Measurements from ENCODE around the gene CYB5RL.

CYB5RL gene

DNA sequence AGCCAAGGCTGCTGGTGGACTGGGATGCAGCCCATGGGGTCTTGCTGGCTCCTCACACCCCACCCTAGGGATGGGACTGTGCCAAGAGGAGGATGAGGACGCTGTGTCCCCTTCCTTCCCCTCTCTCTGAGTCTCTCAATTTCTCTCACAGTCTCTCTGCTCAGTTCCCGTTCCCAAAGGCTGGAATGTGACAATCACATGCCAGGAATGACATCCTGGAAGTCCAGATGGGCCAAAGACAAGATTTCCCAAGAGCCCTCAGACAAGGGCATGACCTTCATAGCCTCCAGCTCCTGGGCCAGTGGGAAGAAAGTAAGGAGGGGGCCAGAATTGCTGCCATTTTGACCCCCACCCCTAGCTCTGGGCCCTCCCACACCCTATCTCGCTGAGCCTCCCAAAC is 39.5 kb downstream of the CYB5RL start:
- FAIRE-seq (no peak), DNase-seq (ENCODE audit: insufficient read length, low spot score) (no peak)
- TF ChIP-seq, protein P1, sequence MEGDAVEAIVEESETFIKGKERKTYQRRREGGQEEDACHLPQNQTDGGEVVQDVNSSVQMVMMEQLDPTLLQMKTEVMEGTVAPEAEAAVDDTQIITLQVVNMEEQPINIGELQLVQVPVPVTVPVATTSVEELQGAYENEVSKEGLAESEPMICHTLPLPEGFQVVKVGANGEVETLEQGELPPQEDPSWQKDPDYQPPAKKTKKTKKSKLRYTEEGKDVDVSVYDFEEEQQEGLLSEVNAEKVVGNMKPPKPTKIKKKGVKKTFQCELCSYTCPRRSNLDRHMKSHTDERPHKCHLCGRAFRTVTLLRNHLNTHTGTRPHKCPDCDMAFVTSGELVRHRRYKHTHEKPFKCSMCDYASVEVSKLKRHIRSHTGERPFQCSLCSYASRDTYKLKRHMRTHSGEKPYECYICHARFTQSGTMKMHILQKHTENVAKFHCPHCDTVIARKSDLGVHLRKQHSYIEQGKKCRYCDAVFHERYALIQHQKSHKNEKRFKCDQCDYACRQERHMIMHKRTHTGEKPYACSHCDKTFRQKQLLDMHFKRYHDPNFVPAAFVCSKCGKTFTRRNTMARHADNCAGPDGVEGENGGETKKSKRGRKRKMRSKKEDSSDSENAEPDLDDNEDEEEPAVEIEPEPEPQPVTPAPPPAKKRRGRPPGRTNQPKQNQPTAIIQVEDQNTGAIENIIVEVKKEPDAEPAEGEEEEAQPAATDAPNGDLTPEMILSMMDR (IDR thresholded peaks at IDR 0.05; ENCODE audit: insufficient read depth, missing control alignments) = no peak

DNA sequence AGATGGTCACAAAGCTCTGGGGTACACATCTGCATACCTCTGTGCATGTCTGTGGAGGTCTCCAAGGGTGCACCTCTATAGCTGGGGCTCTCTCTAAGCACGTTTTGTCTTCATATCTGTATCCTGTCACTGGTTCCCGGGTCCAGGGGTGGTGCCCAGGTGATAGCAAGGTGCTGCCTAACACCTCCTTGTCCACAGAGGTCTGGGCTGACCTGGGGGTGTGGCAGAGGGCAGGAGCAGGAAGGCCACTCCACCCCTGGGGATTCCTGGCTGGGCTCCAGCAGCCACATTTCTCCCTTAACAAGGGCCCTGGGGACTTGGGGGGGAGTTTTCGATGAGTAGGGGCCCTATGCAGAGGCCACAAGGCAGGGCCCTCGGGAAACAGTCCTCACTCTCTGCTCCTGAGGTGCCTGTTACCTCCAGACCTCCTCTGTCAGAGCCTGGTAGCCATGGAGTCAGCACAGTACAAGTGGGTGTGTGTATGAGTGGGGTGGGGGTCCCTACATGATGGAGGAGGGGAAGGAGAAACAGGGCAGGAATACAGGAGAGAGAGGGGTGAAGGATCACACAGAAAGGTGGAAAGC is 40.0 kb downstream of the CYB5RL start:
- FAIRE-seq (no peak), DNase-seq (ENCODE audit: insufficient read length, low spot score) (no peak)
- TF ChIP-seq, protein P1 (IDR thresholded peaks at IDR 0.05; ENCODE audit: insufficient read depth, missing control alignments) = no peak

DNA sequence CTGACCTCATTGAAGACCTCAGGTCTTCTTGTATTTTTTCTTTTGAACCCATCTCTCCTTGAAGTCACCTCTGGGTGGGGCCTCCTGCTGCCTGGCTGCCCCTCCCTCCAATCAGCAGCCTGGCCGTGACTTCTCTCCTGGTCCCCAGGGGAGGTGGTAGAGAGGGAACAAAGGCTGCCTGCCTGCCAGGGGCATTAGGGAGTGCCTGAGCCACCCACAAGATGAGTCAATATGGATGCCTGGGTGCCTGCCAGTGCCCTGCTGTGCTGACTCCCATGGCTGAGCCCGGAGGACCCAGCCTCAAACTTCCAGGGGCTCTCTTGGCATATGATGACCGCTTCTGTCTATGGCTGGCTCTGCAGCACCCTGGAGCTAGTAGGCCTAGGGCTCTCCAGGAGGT is 41.8 kb downstream of the CYB5RL start:
- FAIRE-seq = no peak

DNA sequence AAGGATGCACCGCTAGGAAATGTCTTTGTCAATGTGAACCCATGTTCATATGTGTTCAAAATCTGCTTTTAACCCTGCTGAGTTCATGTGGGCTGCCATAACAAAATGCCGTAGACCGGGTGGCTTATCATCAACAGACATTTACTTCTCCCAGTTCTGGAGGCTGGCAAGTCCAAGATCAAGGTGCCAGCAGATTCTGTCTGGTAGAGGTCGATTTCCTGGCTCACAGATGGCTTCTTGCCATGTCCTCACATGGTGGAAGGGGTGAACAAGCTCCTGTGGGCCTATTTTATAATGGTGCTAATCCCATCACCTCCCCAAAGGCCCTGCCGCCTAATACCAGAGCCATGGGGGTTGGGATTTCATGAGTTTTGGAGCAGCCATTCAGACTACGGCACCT is 42.4 kb downstream of the CYB5RL start:
- TF ChIP-seq, protein P1 (IDR thresholded peaks at IDR 0.05; ENCODE audit: insufficient read depth, missing control alignments) = no peak
- DNase-seq (ENCODE audit: insufficient read length, low spot score) = no peak
- no peak for FAIRE-seq

More for the DNA sequence above, 41.8 kb downstream of the CYB5RL start:
- no peak for DNase-seq (ENCODE audit: insufficient read length, low spot score)
- TF ChIP-seq, protein P1 (IDR thresholded peaks at IDR 0.05; ENCODE audit: insufficient read depth, missing control alignments) = no peak

DNA sequence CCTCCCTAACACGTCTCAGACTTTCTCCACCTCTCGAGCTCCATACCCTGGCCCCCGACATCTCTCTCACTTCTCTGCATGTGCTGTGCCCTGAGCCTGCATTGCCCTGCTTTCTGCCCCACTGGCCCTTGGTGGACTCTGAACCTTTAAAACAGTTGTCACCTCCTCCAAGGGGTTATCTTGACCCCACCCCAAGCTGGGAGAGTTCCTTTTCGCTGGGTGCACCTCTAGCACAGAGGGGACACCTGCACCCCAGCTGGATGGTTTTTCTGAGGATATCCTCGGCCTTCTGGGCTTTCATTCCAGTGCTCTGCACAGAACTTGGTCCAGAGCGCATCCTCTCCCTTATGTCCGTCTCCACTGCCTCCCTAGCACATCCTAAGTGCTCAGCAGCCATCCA is 42.8 kb downstream of the CYB5RL start:
- FAIRE-seq (no peak), DNase-seq (ENCODE audit: insufficient read length, low spot score) (no peak)
- TF ChIP-seq, protein P1 (IDR thresholded peaks at IDR 0.05; ENCODE audit: insufficient read depth, missing control alignments) = no peak

DNA sequence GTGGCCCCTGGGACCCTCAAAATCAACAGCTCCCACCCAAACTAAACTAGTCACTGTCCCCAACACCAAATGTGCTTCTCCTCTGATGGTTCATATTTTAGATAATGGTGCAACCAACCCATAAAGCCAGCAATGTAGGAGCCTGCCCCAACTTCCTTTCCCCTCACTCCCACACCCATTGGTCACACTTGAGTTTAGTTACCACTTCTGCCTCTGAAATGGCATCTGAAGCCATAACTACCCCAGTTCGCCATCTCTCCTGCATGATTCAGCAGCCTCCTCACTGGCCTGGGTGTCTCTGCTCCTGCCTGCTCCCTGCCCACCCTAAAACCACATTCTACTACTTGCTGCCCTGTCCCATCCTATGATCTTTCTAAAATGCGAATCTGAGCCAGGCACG is 43.6 kb downstream of the CYB5RL start:
- DNase-seq (ENCODE audit: insufficient read length, low spot score) = no peak
- no peak for FAIRE-seq
- TF ChIP-seq, protein P1 (IDR thresholded peaks at IDR 0.05; ENCODE audit: insufficient read depth, missing control alignments) = no peak

DNA sequence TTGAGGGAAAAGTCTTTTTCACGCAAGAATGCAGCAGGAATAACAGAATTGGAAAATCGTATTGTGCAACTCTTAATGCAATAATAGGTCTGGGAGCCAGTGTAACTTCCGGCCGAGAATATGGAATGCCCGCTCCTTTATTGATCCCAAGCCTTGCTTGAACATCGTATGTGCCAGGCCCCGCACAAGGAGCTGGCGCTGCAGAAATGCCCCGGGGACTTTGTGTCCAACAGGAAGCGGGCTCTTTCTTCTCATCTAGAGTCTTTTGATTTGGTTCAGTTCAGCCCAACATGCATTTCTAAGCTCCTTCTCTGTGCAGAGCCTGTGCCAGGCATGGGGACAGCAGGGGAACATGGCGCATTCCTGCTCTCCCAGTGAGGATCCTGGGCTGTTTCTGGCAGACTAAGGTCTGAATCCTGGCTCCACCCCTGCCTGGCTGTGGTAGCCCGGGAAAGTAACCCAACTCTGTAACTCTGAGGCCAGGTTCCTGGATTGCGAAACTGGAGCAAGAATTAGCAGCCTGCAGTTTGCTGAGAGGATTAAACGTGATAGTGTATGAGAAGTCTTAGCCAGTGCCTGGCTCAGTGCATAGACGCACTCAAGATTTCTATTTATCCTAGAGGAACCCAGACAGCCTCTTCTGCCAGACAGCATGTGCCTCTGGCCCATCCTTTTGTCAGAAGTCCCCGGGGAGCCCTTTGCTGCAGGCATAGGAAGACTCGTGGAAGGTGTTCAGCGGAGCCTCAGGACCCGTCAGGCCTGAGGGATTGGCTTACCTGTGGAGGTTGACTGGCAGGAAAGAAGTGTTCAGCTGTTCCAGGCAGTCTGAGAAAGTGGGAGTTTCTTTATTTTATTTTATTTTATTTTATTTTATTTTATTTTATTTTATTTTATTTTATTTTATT is 46.0 kb downstream of the CYB5RL start:
- FAIRE-seq = no peak
- TF ChIP-seq, protein P1 (IDR thresholded peaks at IDR 0.05; ENCODE audit: insufficient read depth, missing control alignments) = no peak
- DNase-seq (ENCODE audit: insufficient read length, low spot score) = peak; percentile 59
